OCI-LY7 (cell line): ENCODE data around the gene SHC2.

Experiments used
- EZH2phosphoT487 ChIP-seq: fragments of 200-600 bp; sonication (generic); IDR thresholded peaks from 2 replicates; pipeline ENCODE4 v1.6.1; 2018; ENCODE audit warnings: low read depth, borderline replicate concordance, mild to moderate bottlenecking, mixed run types, antibody characterized with exemption, low read length, moderate library complexity, mixed read lengths
- TF ChIP-seq, protein P1 (sequence below): fragments of 200-600 bp; sonication (generic); conservative IDR thresholded peaks from 2 replicates; pipeline ENCODE4 v1.5.1; 2014; ENCODE audit warnings: mild to moderate bottlenecking, antibody characterized with exemption, low read length, moderate library complexity, mixed read lengths

DNA sequence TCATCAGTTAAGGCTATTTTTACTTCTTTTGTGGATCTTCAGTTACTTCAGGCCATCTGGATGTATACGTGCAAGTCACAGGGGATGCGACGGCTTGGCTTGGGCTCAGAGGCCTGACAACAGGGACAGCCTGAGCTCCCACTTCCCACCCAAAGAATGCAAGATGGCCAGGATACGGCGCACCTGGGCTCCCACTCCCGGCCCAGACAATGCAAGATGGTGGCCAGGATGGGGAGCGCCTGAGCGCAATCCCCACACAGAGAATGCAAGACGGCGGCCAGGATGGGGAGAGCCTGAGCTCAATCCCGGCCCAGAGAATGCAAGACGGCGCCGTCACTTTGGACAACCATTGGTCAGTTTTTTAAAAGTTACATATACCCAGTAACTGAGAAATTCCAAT, 91.0 kb downstream of the SHC2 start:
- TF ChIP-seq, protein P1, sequence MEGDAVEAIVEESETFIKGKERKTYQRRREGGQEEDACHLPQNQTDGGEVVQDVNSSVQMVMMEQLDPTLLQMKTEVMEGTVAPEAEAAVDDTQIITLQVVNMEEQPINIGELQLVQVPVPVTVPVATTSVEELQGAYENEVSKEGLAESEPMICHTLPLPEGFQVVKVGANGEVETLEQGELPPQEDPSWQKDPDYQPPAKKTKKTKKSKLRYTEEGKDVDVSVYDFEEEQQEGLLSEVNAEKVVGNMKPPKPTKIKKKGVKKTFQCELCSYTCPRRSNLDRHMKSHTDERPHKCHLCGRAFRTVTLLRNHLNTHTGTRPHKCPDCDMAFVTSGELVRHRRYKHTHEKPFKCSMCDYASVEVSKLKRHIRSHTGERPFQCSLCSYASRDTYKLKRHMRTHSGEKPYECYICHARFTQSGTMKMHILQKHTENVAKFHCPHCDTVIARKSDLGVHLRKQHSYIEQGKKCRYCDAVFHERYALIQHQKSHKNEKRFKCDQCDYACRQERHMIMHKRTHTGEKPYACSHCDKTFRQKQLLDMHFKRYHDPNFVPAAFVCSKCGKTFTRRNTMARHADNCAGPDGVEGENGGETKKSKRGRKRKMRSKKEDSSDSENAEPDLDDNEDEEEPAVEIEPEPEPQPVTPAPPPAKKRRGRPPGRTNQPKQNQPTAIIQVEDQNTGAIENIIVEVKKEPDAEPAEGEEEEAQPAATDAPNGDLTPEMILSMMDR = no peak
- TF ChIP-seq EZH2phosphoT487 = no peak
